RWPE1 (cell line): ENCODE data around the gene ANGPTL4.
"Not testable (repeated sequence)": the region's sequence is repeated elsewhere in the genome, so short reads cannot be mapped to it uniquely, and the experiment has no call there.

Source experiments
- CTCF ChIA-PET: fragments of 350-600 bp; sonication (Branson Sonifier 250); formaldehyde crosslinking; extraction: SDS; loops from one replicate; lab custom pipeline; 2021; lab: Yijun Ruan, JAX
- POLR2A ChIA-PET: fragments of 400-600 bp; formaldehyde crosslinking; extraction: SDS; loops from one replicate; lab custom pipeline; 2020; ENCODE audit warnings: antibody characterized with exemption; ENCODE audit not compliant: low non-redundant PET; lab: Yijun Ruan, JAX
- DNase-seq: peaks from one replicate; pipeline ENCODE4 v3.0.0; 2012; ENCODE audit warnings: low spot score
- H3K27ac ChIP-seq: fragments of 450-650 bp; 2 replicates; pipeline ENCODE4 v1.5.1; 2017
- TF ChIP-seq, protein P1 (sequence below): fragments of 450-650 bp; conservative IDR thresholded peaks from 2 replicates; pipeline ENCODE4 v1.5.1; 2017; ENCODE audit warnings: low read depth, mild to moderate bottlenecking

The ANGPTL4 gene

DNA sequence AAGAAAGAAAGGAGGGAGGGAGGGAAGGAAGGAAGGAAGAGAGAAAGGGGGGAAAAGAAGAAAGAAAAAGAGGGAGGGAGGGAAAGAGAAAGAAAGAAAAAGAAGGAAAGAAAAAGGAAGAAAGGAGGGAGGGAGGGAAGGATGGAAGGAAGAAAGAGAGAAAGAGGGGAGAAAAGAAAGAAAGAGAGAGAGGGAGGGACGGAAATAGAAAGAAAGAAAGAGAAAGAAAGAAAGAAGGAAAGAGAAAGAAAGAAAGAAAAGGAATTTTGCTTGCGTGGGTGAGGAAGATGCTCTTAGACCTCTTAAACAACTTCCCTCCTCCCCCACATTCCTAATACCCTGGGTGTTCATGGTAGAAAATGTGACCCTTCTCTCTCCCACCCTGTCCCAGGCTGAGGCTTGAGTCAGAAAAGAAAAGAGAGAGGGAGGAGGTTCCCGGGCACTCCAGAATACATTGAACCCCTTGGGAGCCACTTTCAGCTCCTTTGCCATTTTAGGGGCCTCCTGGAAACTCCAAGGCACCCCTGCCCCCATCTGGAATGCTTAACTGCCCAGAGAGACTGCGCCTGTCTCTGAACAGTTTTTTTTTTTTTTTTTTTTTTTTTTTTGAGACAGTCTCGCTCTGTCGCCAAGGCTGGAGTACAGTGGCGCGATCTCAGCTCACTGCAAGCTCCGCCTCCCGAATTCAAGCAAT is 11.7 kb upstream of the ANGPTL4 start:
- no peak for DNase-seq
- H3K27ac ChIP-seq = no peak overlapping the region
- TF ChIP-seq, protein P1, sequence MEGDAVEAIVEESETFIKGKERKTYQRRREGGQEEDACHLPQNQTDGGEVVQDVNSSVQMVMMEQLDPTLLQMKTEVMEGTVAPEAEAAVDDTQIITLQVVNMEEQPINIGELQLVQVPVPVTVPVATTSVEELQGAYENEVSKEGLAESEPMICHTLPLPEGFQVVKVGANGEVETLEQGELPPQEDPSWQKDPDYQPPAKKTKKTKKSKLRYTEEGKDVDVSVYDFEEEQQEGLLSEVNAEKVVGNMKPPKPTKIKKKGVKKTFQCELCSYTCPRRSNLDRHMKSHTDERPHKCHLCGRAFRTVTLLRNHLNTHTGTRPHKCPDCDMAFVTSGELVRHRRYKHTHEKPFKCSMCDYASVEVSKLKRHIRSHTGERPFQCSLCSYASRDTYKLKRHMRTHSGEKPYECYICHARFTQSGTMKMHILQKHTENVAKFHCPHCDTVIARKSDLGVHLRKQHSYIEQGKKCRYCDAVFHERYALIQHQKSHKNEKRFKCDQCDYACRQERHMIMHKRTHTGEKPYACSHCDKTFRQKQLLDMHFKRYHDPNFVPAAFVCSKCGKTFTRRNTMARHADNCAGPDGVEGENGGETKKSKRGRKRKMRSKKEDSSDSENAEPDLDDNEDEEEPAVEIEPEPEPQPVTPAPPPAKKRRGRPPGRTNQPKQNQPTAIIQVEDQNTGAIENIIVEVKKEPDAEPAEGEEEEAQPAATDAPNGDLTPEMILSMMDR = no peak
- CTCF ChIA-PET = no interaction called here
- POLR2A ChIA-PET = interaction anchor here (0.6 kb wide), 1 partner anchor 82 kb away, joined by 5 read pairs; no protein-coding TSS in a partner anchor

DNA sequence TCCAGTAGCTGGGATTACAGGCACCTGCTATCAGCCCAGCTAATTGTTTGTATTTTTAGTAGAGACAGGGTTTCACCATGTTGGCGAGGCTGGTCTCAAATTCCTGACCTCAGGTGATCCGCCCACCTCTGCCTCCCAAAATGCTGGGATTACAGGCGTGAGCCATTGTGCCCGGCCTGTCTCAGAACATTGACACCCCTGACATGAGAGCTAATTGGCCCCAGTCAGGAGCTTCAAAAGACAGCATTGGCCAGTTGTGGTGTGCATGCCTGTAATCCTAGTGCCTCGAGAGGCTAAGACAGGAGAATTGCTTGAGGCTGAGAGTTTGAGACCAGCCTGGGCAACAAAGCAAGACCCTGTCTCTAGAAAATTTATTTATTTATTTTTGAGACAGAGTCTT is 11.1 kb upstream of the ANGPTL4 start:
- POLR2A ChIA-PET = interaction anchor here (0.6 kb wide), 1 partner anchor 83 kb away, joined by 5 read pairs; no protein-coding TSS in a partner anchor
- CTCF ChIA-PET = interaction anchor here (0.6 to 2.0 kb wide), 6 partner anchors 10 to 228 kb away, joined by 4 to 14 read pairs (median 6); partner anchors contain the start of genes ANGPTL4 and KANK3
- not testable (repeated sequence) for H3K27ac ChIP-seq, DNase-seq

DNA sequence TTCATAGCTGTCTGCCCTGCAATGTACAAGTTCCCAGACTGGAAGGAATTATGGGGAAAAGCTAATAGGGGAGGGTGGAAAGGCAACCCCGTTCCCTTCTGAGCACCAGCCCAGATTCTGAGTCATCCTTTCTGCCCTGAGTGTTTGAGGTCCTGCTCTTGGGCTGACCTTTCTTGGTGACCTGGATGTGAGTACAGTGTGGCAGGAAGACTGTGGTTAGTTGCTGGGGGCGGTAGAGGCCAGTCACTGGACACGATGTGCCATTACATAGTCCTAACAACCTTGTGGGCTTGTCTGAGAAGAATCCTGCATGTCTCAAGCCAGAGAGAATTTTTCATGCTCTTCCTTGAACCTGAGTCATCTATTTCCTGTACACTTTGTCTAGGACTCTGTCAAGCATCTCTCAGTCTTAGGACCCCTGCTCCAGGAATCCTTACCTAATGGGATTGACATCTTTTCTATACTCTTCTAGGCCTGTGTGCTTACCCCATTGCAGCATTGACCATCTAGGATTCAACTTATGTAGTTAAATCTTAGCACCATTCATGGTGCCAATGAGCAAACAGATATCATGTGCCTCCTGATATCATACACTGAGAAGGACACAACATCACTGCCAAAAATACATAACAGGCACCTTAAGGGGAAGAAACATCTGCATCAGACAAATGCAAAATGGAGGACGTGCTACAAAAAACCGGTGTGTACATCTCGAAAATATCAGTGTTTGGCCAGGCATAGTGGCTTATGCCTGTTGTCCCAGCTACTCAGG is 8.1 kb upstream of the ANGPTL4 start:
- peak; percentile 69 for DNase-seq
- TF ChIP-seq, protein P1 = no peak
- H3K27ac ChIP-seq = peak overlapping the region; percentile 77
- POLR2A ChIA-PET = no interaction called here
- CTCF ChIA-PET = no interaction called here

DNA sequence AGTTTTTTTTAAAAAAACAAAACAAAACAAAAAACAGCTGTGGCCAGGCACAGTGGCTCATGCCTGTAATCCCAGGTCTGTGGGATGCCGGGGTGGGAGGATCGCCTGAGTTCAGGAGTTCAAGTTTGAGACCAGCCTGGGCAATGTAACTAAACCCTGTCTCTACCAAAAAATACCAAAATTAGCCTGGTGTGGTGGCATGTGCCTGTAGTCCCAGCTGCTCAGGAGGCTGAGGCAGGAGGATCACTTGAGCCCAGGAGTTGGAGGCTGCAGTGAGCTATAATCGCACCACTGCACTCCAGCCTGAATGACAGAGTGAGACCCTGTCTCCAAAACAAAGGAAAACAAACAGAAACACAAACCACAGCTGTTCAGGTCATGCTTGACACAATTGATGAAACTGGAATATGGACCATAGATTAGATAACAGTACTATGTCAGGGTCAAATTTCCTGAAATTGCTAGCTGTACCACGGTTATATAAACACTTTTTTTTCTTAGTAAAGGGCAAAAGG is 6.9 kb upstream of the ANGPTL4 start:
- peak overlapping the region; percentile 77 for H3K27ac ChIP-seq
- TF ChIP-seq, protein P1 = no peak
- no peak for DNase-seq
- CTCF ChIA-PET = interaction anchor here (0.6 kb wide), 1 partner anchor 153 kb away, joined by 8 read pairs; no protein-coding TSS in a partner anchor
- POLR2A ChIA-PET = no interaction called here

DNA sequence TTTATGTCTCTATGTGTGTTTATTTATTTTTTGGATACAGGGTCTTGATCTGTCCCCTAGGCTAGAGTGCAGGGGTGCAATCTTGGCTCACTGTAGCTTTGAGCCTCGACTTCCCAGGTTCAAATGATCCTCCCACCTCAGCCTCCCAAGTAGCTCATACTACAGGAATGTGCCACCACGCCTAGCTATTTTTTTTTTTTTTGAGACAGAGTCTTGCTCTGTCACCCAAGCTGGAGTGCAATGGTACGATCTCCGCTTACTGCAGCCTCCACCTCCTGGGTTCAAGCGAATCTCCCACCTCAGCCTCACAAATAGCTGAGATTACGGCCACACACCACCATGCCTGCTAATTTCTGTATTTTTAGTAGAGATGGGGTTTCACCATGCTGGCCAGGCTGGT is 5.0 kb upstream of the ANGPTL4 start:
- DNase-seq = no peak
- ChIA-PET CTCF (no interaction called here), POLR2A (no interaction called here)
- TF ChIP-seq, protein P1 = no peak
- H3K27ac ChIP-seq = no peak overlapping the region

DNA sequence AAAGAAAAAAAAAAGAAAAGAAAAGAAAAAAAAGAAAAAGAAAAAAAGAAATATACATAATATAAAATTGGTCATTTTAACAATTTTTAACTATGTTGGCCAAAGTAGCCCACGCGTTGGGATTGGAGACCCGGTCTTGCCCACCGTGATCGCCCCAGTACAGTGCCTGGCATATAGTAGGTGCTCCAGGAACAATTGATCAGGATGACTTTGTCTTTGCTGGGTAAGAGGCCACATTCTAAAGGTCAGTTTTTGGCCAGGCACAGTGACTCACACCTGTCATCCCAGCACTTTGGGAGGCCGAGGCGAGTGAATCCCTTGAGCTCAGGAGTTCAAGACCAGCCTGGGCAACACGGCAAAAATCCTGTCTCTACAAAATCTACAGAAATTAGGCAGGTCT is 3.8 kb upstream of the ANGPTL4 start:
- no peak for DNase-seq
- ChIA-PET CTCF (no interaction called here), POLR2A (no interaction called here)
- TF ChIP-seq, protein P1 = no peak
- peak overlapping the region; percentile 28; the same call in 1 of the 2 replicates for H3K27ac ChIP-seq
